Large intestine (tissue), 3 donors: ENCODE results near the gene COX4I2. TPM values are rescaled to one million over a fixed set of nuclear protein-coding genes. Genes with fewer than 3 reads are reported as not detected.
A peak's percentile ranks its signal among the peaks of the same experiment; 100 is the strongest.
"Not testable (repeated sequence)": the region's sequence is repeated elsewhere in the genome, so short reads cannot be mapped to it uniquely, and the experiment has no call there.

Source experiments
- DNase-seq, 2 donors: peaks; one replicate each; pipeline versions ENCODE4 v3.0.0 to v3.0.0-alpha.2; 2013
- H3K27ac ChIP-seq: one replicate; pipeline ENCODE4 v1.5.1; 2013; ENCODE audit warnings: low read length
- H3K27me3 ChIP-seq: 2 replicates; pipeline ENCODE4 v1.6.1; 2013; ENCODE audit warnings: low read length; ENCODE audit not compliant: control insufficient read depth, insufficient read depth
- H3K36me3 ChIP-seq: 2 replicates; pipeline ENCODE4 v1.6.1; 2013; ENCODE audit warnings: low read length; ENCODE audit not compliant: control insufficient read depth, insufficient read depth
- H3K4me1 ChIP-seq: one replicate; pipeline ENCODE4 v1.6.1; 2013; ENCODE audit warnings: low read length; ENCODE audit not compliant: control insufficient read depth, insufficient read depth
- H3K4me3 ChIP-seq: one replicate; pipeline ENCODE4 v1.5.1; 2013; ENCODE audit warnings: low read length
- H3K9me3 ChIP-seq: one replicate; pipeline ENCODE4 v1.6.1; 2013; ENCODE audit warnings: mild to moderate bottlenecking, low read depth, low read length, moderate library complexity; ENCODE audit not compliant: control insufficient read depth
- WGBS: methylation state at CpG from one replicate; pipeline ENCODE4 v1.1.5; 2013; ENCODE audit warnings: low lambda C conversion rate; ENCODE audit not compliant: insufficient coverage; 5-methylcytosine and 5-hydroxymethylcytosine counted together
- polyA plus RNA-seq: library from polyadenylated mRNA; unstranded; fragments of 120-200 nt; gene quantifications from one replicate; pipeline ENCODE4 v1.2.1, GENCODE V29; 2013

Gene COX4I2
- polyA plus RNA-seq, 1 donor = 1.8 TPM

GRCh38 chr20:31668944-31669343 is 31.2 kb downstream of the COX4I2 start:
- H3K9me3 ChIP-seq, H3K27me3 ChIP-seq, DNase-seq, H3K4me3 ChIP-seq, H3K27ac ChIP-seq: not testable (repeated sequence)
- Histone ChIP-seq H3K4me1 (peaks cover 15% of the 10 kb centered on the region), H3K36me3 (peaks cover 44% of the 10 kb centered on the region)
- no CpG with 5 or more reads among the region's 2 CpGs for WGBS

GRCh38 chr20:31669876-31670275 is 32.2 kb downstream of the COX4I2 start:
- no peaks in the 10 kb centered on the region for H3K9me3 ChIP-seq
- peaks cover 7% of the 10 kb centered on the region for H3K4me1 ChIP-seq
- DNase-seq = no peak
- no peak overlapping the region for H3K27ac ChIP-seq
- peaks cover 41% of the 10 kb centered on the region for H3K36me3 ChIP-seq
- no CpG with 5 or more reads among the region's 3 CpGs for WGBS
- no peak overlapping the region for H3K4me3 ChIP-seq
- H3K27me3 ChIP-seq = no peaks in the 10 kb centered on the region

- Histone ChIP-seq H3K9me3 (no peaks in the 10 kb centered on the region), H3K36me3 (peaks cover 41% of the 10 kb centered on the region), H3K4me1 (peaks cover 5% of the 10 kb centered on the region), H3K4me3 (no peak overlapping the region), H3K27me3 (no peaks in the 10 kb centered on the region), H3K27ac (peak overlapping the region; percentile 10)
- no CpG with 5 or more reads among the region's 10 CpGs for WGBS
- DNase-seq = peak in 1 of 2 donors; percentile 24
Measured at GRCh38 chr20:31670371-31671228, 32.9 kb downstream of the COX4I2 start.

GRCh38 chr20:31671324-31671723 is 33.6 kb downstream of the COX4I2 start:
- Histone ChIP-seq H3K36me3 (peaks cover 39% of the 10 kb centered on the region), H3K4me1 (peaks cover 6% of the 10 kb centered on the region), H3K27ac (peak overlapping the region; percentile 10), H3K27me3 (no peaks in the 10 kb centered on the region), H3K4me3 (no peak overlapping the region), H3K9me3 (no peaks in the 10 kb centered on the region)
- WGBS = no CpG with 5 or more reads among the region's 2 CpGs
- DNase-seq = no peak

- Histone ChIP-seq H3K4me1 (peaks cover 6% of the 10 kb centered on the region), H3K36me3 (peaks cover 34% of the 10 kb centered on the region), H3K9me3 (no peaks in the 10 kb centered on the region), H3K4me3 (no peak overlapping the region), H3K27ac (no peak overlapping the region), H3K27me3 (no peaks in the 10 kb centered on the region)
- no peak for DNase-seq
Measured at GRCh38 chr20:31673435-31673834, 35.7 kb downstream of the COX4I2 start.

- Histone ChIP-seq H3K4me1 (peaks cover 6% of the 10 kb centered on the region), H3K27ac (no peak overlapping the region), H3K9me3 (no peaks in the 10 kb centered on the region), H3K4me3 (no peak overlapping the region), H3K36me3 (peaks cover 40% of the 10 kb centered on the region), H3K27me3 (no peaks in the 10 kb centered on the region)
- DNase-seq = no peak
- WGBS = no CpG with 5 or more reads among the region's 2 CpGs
Measured at GRCh38 chr20:31673943-31674463, 36.3 kb downstream of the COX4I2 start.

GRCh38 chr20:31674895-31675827 is 37.4 kb downstream of the COX4I2 start:
- Histone ChIP-seq H3K27ac (peak overlapping the region; percentile 36), H3K9me3 (no peaks in the 10 kb centered on the region), H3K4me1 (peaks cover 6% of the 10 kb centered on the region), H3K4me3 (no peak overlapping the region), H3K27me3 (no peaks in the 10 kb centered on the region), H3K36me3 (peaks cover 36% of the 10 kb centered on the region)
- WGBS = no CpG with 5 or more reads among the region's 10 CpGs
- DNase-seq = peak in 1 of 2 donors; percentile 16

GRCh38 chr20:31675828-31676608 is 38.3 kb downstream of the COX4I2 start:
- peaks cover 40% of the 10 kb centered on the region for H3K36me3 ChIP-seq
- H3K4me3 ChIP-seq = no peak overlapping the region
- H3K9me3 ChIP-seq = no peaks in the 10 kb centered on the region
- H3K4me1 ChIP-seq = peaks cover 4% of the 10 kb centered on the region
- peak in 1 of 2 donors; percentile 8 for DNase-seq
- H3K27me3 ChIP-seq = no peaks in the 10 kb centered on the region
- H3K27ac ChIP-seq = no peak overlapping the region
- WGBS = no CpG with 5 or more reads among the region's 11 CpGs

GRCh38 chr20:31676609-31676989 is 38.9 kb downstream of the COX4I2 start:
- WGBS = 100% methylated on average over 1 of the region's 7 CpGs
- peaks cover 36% of the 10 kb centered on the region for H3K36me3 ChIP-seq
- H3K4me3 ChIP-seq = no peak overlapping the region
- peaks cover 3% of the 10 kb centered on the region for H3K4me1 ChIP-seq
- H3K27me3 ChIP-seq = no peaks in the 10 kb centered on the region
- H3K9me3 ChIP-seq = no peaks in the 10 kb centered on the region
- DNase-seq = no peak
- H3K27ac ChIP-seq = no peak overlapping the region
